ENCODE results near the gene PALD1. TPM values are rescaled to one million over a fixed set of nuclear protein-coding genes. Genes with fewer than 3 reads are reported as not detected.

Gene PALD1
- total RNA-seq, 1 experiment from 2014 or later: 33.1 TPM

- ChIA-PET CTCF (no interaction called here), RAD21 (ENCODE audit: low non-redundant PET in 1 of 2, low total read pairs in 2 of 2, uncharacterized antibody in 2 of 2, unreplicated experiment in 2 of 2) (no interaction called here), POLR2A (no interaction called here)
- Histone ChIP-seq H2AFZ (ENCODE audit: low read depth, low read length, poor library complexity, severe bottlenecking) (no peak overlapping the region), H3K27me3 (ENCODE audit: insufficient read depth, low read length) (no peaks in the 10 kb centered on the region), H3K4me1 (ENCODE audit: control insufficient read depth in 1 of 2, insufficient read depth in 2 of 2, low read length in 2 of 2) (peaks cover 19 to 90% of the 10 kb centered on the region in 2 experiments), H3K27ac (ENCODE audit: low read depth, low read length) (peak overlapping the region; percentile 52; the same call in 1 of the 2 replicates), H4K20me1 (ENCODE audit: insufficient read depth) (no peaks in the 10 kb centered on the region), H3K36me3 (ENCODE audit: control insufficient read depth in 1 of 2, insufficient read depth in 2 of 2, low read length in 2 of 2) (peaks cover 0 to 3% of the 10 kb centered on the region in 2 experiments; a peak in 1 of 4 replicates), H3K9ac (ENCODE audit: low read length) (peak overlapping the region; percentile 57; the same call in 1 of the 2 replicates), H3K4me3 (replicated peaks in 1 of 2; ENCODE audit: low read depth in 1 of 2, low read length in 2 of 2) (no peak overlapping the region), H3K9me3 (ENCODE audit: control insufficient read depth in 1 of 2, insufficient read depth in 1 of 2, low read depth in 1 of 2, low read length in 2 of 2) (no peaks in the 10 kb centered on the region), H3K9me2 (ENCODE audit: insufficient read depth) (no peaks in the 10 kb centered on the region), H3K4me2 (ENCODE audit: low read length) (peak overlapping the region; percentile 79), H3K79me2 (ENCODE audit: insufficient read depth, low read length) (peaks cover 11% of the 10 kb centered on the region; the same call in 1 of the 2 replicates)
- intact Hi-C loops (cut with micrococcal nuclease): loop anchor here (2.0 to 5.0 kb wide), 2 partner anchors 114 to 323 kb away; partner anchors contain the start of gene ADAMTS14
- BruUV-seq (replicated peaks): no TSS peak
- ATAC-seq (no peak), DNase-seq (ENCODE audit: low read depth, low spot score) (no peak)
- TF ChIP-seq ZBTB33 (IDR thresholded peaks at IDR 0.05; ENCODE audit: extremely low read depth, insufficient replicate concordance, low read length): no peak
- TF ChIP-seq RAD21 (IDR thresholded peaks at IDR 0.05; ENCODE audit: low read depth): no peak
- TF ChIP-seq YY1 (IDR thresholded peaks at IDR 0.05; ENCODE audit: extremely low read depth, insufficient replicate concordance, low read depth, low read length): no peak
- TF ChIP-seq CTCF (IDR thresholded peaks at IDR 0.05 in 2 of 3, conservative IDR thresholded peaks at IDR 0.05 in 1 of 3; ENCODE audit: borderline replicate concordance in 1 of 3, insufficient read depth in 1 of 3, low read depth in 2 of 3, low read length in 2 of 3): no peak
- TF ChIP-seq CEBPB (IDR thresholded peaks at IDR 0.05; ENCODE audit: low read depth): no peak
- no peak for TF ChIP-seq SP1 (IDR thresholded peaks at IDR 0.05; ENCODE audit: low read depth)
- TF ChIP-seq ZFX (IDR thresholded peaks at IDR 0.05): no peak
- no peak for TF ChIP-seq POLR2A (IDR thresholded peaks at IDR 0.05; ENCODE audit: borderline replicate concordance, extremely low read depth, insufficient read depth, insufficient read length)
- TF ChIP-seq SIN3A (IDR thresholded peaks at IDR 0.05; ENCODE audit: low read depth): no peak
- TF ChIP-seq ATF3 (IDR thresholded peaks at IDR 0.05): no peak
- TF ChIP-seq EZH2 (IDR thresholded peaks at IDR 0.05): no peak
- no peak for TF ChIP-seq JUND (IDR thresholded peaks at IDR 0.05)
- TF ChIP-seq POLR2AphosphoS5 (IDR thresholded peaks at IDR 0.05; ENCODE audit: low read depth, low read length): no peak
- no peak for TF ChIP-seq MAX (IDR thresholded peaks at IDR 0.05)
- no peak for TF ChIP-seq FOSL1 (IDR thresholded peaks at IDR 0.05; ENCODE audit: low read depth)
- no peak for TF ChIP-seq TCF7L2 (IDR thresholded peaks at IDR 0.05; ENCODE audit: borderline replicate concordance, extremely low read depth, insufficient read depth, insufficient read length)
- TF ChIP-seq CBX3 (IDR thresholded peaks at IDR 0.05; ENCODE audit: low read depth): no peak
Measured at GRCh38 chr10:70557876-70558275, 79.3 kb downstream of the PALD1 start.

Measured in HCT116 (cell line).